HUES6 (cell line): ENCODE measurements around the gene SEH1L.
"Not testable (repeated sequence)": the region's sequence is repeated elsewhere in the genome, so short reads cannot be mapped to it uniquely, and the experiment has no call there.

Source experiments
- H3K27ac ChIP-seq: 2 replicates; pipeline ENCODE4 v1.7.0; 2013; ENCODE audit warnings: low read depth, mild to moderate bottlenecking, low read length, inconsistent platforms
- H3K27me3 ChIP-seq: 2 replicates; pipeline ENCODE4 v1.6.1; 2013; ENCODE audit warnings: low read length; ENCODE audit not compliant: control insufficient read depth, insufficient read depth
- H3K36me3 ChIP-seq: 2 replicates; pipeline ENCODE4 v1.6.1; 2013; ENCODE audit warnings: low read length; ENCODE audit not compliant: control insufficient read depth, insufficient read depth
- H3K4me1 ChIP-seq: 2 replicates; pipeline ENCODE4 v1.6.1; 2013; ENCODE audit warnings: low read length; ENCODE audit not compliant: control insufficient read depth, insufficient read depth
- H3K4me3 ChIP-seq: 2 replicates; pipeline ENCODE4 v1.5.1; 2013; ENCODE audit warnings: low read depth, low read length
- H3K9ac ChIP-seq: one replicate; pipeline ENCODE4 v1.6.1; 2013; ENCODE audit warnings: mild to moderate bottlenecking, low read length
- H3K9me3 ChIP-seq: 2 replicates; pipeline ENCODE4 v1.6.1; 2013; ENCODE audit warnings: low read depth, low read length; ENCODE audit not compliant: control insufficient read depth, insufficient read depth

SEH1L gene, protein sequence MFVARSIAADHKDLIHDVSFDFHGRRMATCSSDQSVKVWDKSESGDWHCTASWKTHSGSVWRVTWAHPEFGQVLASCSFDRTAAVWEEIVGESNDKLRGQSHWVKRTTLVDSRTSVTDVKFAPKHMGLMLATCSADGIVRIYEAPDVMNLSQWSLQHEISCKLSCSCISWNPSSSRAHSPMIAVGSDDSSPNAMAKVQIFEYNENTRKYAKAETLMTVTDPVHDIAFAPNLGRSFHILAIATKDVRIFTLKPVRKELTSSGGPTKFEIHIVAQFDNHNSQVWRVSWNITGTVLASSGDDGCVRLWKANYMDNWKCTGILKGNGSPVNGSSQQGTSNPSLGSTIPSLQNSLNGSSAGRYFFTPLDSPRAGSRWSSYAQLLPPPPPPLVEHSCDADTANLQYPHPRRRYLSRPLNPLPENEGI

DNA sequence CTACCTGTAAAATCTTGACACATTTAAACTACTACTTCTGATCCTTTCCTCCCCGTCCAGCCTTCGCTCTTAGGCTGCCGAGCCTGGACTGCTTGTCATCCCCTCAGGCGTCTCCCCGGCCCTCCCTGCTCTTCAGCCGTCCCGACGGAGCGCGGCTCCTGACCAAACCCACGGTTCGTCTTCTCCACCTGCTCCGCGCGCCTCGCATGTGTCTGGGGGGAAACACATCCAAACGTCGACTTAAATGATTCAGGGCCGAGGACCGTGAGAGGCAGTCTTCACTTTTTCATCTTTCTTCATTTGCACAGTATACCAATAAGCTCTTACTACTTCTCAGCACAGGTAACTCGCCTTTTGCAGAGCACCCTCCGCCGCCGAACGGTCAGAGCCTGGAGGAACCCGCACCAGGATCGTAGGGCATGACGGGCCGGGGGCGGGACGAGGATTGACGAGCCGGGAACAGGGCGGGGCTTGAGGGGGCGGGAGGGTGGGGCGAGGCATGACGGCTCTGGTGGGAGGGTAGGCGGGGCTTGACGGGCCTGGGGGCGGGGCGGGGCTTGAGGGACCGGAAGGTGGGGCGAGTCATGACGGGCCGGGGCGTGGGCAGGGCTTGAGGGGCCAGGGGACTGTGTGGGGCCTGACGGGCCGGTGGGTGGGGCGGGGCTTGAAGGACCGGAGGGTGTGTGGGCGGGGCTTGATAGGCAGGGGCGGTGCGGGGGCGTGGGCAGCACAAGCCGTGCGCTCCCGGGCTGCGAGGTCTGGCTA, at the start of gene SEH1L:
Gene SEH1L (plus strand): TSS at position 727 of the 765 bp plus-strand sequence. CDS start 111 bp downstream, outside the sequence.
- Histone ChIP-seq H3K4me1 (peaks cover 4% of the 10 kb centered on the region; the same call in 1 of the 2 replicates), H3K27ac (peak within 1 kb of the TSS; percentile 92), H3K27me3 (no peaks in the 10 kb centered on the region), H3K36me3 (peaks cover 5% of the 10 kb centered on the region; the same call in 1 of the 2 replicates), H3K9ac (peak within 1 kb of the TSS; percentile 88), H3K9me3 (peaks cover 3% of the 10 kb centered on the region; the same call in 1 of the 2 replicates), H3K4me3 (peak within 1 kb of the TSS; percentile 96)

DNA sequence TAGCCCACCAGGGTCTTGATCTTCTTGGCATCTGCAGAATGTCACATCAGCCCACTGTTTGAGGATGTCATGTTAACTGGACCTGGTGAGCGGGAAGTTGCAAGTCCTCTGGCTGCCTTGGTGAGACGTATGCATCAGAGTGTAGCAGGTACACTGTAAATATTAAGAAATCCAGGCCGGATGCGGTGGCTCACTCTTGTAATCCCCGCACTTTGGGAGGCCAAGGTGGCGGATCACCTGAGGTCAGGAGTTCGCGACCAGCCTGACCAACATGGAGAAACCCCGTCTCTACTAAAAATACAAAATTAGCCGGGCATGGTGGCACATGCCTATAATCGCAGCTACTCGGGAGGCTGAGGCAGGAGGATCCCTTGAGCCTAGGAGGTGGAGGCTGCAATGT, 46.6 kb upstream of the SEH1L start:
- not testable (repeated sequence) for H3K4me3 ChIP-seq, H3K27ac ChIP-seq, H3K9me3 ChIP-seq, H3K4me1 ChIP-seq, H3K36me3 ChIP-seq, H3K9ac ChIP-seq, H3K27me3 ChIP-seq

DNA sequence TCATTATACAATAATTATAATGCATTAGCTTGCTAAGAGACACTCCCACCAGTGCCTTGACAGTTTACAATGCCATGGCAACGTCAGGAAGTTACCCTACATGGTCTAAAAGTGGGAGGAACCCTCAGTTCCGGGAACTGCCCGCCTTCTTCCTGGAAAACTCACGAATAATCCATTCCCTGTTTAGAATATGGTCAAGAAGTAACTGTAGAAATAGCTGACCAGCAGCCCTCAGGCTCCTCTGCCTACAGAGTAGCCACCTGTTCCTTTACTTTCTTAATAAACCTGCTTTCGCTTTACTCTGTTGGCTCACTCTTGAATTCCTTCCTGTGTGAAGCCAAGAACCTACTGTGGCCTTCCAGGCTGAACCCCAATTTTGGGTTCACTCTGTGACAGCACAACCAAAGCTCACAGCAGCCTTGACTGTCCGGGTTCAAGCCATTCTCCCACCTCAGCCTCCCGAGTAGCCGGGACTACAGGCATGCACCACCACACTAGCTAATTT, 43.7 kb upstream of the SEH1L start:
- Histone ChIP-seq H3K27ac (no peak overlapping the region), H3K9me3 (no peaks in the 10 kb centered on the region), H3K36me3 (no peaks in the 10 kb centered on the region), H3K9ac (no peak overlapping the region), H3K27me3 (no peaks in the 10 kb centered on the region), H3K4me3 (no peak overlapping the region), H3K4me1 (no peaks in the 10 kb centered on the region)

DNA sequence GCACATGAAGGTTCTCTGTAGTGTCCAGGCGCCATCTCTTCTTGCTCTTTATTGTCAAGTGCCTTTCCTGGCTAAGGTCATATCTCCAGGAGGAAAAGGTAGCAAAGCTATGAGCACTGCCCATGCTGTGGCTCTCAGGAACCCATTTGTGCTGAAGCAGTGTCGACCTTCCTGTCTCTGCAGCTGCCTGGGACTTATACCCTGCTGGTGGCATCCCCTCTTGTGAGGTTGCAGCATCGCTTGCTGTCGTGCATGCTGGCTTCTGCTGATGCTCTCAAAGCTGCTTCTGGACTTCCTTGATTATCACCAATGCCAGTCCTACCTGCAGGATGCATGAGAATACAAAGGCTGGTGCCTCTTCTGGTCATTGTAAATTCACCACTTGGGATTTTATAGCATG, 41.7 kb upstream of the SEH1L start:
- peaks cover 2% of the 10 kb centered on the region; the same call in 1 of the 2 replicates for H3K27me3 ChIP-seq
- H3K9ac ChIP-seq: no peak overlapping the region
- no peaks in the 10 kb centered on the region for H3K9me3 ChIP-seq
- H3K36me3 ChIP-seq: no peaks in the 10 kb centered on the region
- no peaks in the 10 kb centered on the region for H3K4me1 ChIP-seq
- no peak overlapping the region for H3K27ac ChIP-seq
- no peak overlapping the region for H3K4me3 ChIP-seq

DNA sequence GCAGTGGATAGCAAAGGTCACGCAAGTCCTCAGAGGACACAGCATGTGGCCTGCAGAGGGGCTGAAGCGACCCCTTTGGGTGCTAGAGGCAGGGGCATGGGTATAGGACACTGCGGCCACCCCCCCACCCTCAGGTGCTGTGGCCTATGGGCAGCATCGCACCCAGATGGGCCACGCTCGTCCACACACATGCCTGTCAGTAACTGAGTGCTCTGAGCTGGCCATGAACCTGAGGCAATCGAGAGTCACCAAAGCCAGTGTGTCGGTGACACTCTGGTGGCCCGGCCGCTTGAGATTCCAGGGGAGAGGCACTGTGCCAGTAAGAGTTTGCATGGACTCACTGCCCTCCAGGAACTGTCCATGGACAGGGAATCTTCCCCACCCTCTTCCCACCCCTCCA, 41.0 kb upstream of the SEH1L start:
- no peak overlapping the region for H3K27ac ChIP-seq
- no peak overlapping the region for H3K9ac ChIP-seq

DNA sequence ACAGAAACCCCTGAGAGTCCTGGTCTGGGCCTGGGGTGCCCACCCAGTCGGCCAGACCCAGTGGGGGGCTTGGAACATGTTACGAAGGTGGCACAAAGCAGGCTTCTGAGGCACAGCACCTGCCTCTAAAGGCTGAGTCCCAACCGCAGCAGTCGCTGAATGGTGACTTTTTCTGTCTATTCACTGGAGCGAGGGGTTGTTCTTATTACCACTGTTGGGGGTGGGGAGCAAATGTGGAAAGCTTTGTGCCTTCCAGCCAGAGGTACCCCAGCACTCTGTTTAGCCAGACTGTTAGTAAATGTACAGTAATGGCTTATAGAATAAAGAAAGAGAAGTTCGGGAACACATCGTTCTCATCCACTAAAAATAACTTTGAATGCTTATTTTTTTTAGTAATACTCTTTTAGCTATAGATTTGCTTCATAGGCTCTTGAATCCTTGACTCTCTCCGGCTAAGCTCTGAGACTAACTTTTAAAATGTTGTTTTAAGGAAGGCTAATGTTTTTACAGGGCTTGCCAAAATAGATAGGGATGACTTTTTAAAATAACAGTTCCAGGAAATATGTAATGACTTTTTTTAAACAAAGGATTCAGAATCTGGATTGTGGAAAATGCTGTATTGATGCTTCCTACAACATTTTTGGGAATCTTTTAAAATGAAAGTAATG, 40.4 kb upstream of the SEH1L start:
- Histone ChIP-seq H3K27me3 (peaks cover 15% of the 10 kb centered on the region; the same call in 1 of the 2 replicates), H3K4me1 (no peaks in the 10 kb centered on the region), H3K36me3 (no peaks in the 10 kb centered on the region), H3K27ac (no peak overlapping the region), H3K9me3 (no peaks in the 10 kb centered on the region), H3K4me3 (no peak overlapping the region), H3K9ac (no peak overlapping the region)

More for the DNA sequence above, 41.0 kb upstream of the SEH1L start:
- no peak overlapping the region for H3K4me3 ChIP-seq
- H3K36me3 ChIP-seq: no peaks in the 10 kb centered on the region
- no peaks in the 10 kb centered on the region for H3K4me1 ChIP-seq
- peaks cover 8% of the 10 kb centered on the region; the same call in 1 of the 2 replicates for H3K27me3 ChIP-seq
- no peaks in the 10 kb centered on the region for H3K9me3 ChIP-seq

DNA sequence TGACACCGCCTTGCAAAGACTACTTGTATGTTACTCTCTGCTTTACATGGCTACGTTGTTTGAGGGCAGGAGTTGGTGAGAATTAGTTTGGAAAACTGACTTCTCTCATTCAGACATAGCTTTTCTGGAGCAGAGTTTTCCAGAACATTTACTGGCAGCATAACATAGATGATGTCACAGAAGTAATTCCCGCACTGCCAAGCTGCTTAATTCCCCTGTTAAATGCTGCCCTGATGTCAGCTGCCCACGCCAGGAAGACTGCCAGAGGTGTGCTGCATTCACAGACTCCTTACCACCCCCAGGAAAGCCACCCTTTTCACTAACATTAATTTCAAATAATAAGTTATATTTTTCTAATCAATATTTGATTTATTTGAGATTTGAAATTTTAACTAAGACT, 39.1 kb upstream of the SEH1L start:
- H3K36me3 ChIP-seq: no peaks in the 10 kb centered on the region
- no peak overlapping the region for H3K9ac ChIP-seq
- H3K4me3 ChIP-seq: no peak overlapping the region
- H3K9me3 ChIP-seq: no peaks in the 10 kb centered on the region
- H3K27me3 ChIP-seq: peaks cover 15% of the 10 kb centered on the region; the same call in 1 of the 2 replicates
- no peaks in the 10 kb centered on the region for H3K4me1 ChIP-seq
- H3K27ac ChIP-seq: no peak overlapping the region

DNA sequence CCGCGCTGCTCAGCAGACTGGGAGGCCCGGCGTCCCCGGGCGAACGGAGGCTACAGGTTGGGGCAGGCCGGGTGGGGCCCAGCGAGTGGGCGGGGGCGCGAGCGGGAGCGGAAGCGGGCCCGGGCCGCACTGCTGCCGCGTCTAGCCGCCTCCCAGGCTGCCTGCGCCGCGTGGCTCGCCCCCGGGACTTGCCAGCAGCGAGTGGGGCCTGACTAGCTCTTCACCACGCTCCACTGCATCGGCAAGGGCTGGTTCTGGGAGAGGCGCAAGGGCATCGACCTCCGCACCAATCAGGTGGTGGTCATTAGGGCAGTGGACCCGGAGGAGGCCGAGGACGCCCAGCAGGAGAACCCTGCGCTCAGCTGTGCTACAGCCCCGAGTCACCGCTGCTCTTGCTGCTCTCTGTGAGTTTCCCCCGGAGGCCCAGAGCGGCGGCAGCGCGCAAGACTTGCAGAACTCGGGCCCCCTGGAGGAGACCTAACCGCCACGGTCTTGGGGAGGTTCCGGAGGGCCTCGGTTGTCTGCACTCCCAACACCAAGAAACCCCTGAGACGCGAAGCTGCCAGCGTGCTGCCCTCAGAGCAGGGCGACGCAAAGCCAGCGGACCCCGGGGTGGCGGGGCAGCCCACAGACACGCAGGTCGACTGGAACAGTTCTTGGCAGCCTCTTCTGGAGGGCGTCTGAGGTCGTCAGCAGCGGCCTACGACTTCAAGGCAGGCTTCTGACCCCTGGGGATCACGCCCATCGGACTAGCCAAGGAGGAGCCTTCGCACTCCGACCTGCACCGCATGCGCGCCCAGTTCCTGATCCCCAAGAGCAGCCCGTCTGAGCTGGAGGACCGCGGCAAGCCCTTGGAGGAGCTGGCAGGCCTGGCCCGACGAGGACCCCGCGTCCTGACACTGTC, 36.5 kb upstream of the SEH1L start:
- peak overlapping the region; percentile 35; the same call in 1 of the 2 replicates for H3K4me3 ChIP-seq
- no peaks in the 10 kb centered on the region for H3K4me1 ChIP-seq
- peaks cover 15% of the 10 kb centered on the region; the same call in 1 of the 2 replicates for H3K27me3 ChIP-seq
- no peaks in the 10 kb centered on the region for H3K9me3 ChIP-seq
- H3K36me3 ChIP-seq: no peaks in the 10 kb centered on the region
- H3K9ac ChIP-seq: no peak overlapping the region
- H3K27ac ChIP-seq: no peak overlapping the region

DNA sequence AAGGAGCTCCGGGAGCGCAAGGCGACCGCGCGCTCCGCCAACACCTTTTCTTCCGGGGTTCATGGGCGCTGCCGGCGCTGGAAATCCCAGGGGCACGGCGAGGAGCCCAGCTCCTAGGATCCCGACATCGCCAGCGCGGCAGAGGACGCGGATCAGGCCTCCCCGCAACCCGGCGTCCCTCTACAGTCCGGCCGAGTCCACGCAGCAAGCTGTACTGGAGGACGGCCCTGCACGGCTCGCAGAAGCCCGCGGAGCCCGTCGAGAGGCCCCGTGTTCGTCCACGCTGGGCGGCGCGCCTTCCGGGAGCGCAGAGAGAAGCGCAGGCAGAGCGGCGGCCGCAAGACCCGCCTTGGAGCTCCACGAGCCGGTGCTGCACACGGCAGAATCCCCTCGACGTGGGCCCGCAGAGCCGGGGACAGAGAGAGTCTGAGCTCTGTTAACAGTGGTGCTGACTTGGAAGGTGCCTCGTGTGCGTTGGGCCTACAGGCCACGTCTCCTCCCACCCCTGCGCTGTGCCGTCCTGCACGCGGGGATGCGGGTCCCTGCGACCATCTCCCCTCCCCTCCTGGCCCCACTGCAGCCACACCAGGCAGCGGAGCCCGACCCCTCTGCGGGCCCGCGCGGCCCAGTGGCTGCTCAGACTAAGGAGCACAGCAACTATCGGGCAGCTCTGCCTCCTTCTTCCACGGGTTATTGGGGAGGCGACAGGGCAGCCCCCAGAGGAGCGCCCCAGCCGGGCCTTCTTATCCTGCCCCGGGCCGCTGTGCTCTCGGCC, 35.7 kb upstream of the SEH1L start:
- no peak overlapping the region for H3K27ac ChIP-seq
- peak overlapping the region; percentile 35; the same call in 1 of the 2 replicates for H3K4me3 ChIP-seq
- H3K9me3 ChIP-seq: no peaks in the 10 kb centered on the region
- H3K4me1 ChIP-seq: no peaks in the 10 kb centered on the region
- no peaks in the 10 kb centered on the region for H3K36me3 ChIP-seq
- peaks cover 15% of the 10 kb centered on the region; the same call in 1 of the 2 replicates for H3K27me3 ChIP-seq
- no peak overlapping the region for H3K9ac ChIP-seq
